ENCODE measurements around the gene ZMIZ1.

ZMIZ1 gene

DNA sequence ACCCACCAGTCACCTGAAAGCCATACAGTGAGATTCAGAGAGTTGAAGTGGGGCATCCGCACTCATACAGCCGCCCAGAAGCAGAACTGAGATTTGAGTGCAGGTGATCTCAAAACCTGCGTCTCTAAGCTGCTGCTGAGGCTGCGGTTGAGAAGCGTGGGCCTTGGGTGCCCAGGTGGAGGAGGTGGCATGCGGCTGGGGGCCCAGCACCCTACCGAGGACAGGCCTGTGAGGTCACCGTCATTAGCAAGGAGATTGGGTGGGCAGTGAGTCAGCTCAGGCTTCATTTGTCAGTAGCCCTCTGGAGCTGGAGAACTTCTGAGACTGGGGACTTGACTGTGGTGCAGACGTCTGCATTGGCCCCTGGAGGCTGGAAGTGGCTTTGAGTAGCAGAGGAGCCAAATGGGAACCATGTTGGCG lies 29.8 kb downstream of the ZMIZ1 start:
- no peak for DNase-seq

DNA sequence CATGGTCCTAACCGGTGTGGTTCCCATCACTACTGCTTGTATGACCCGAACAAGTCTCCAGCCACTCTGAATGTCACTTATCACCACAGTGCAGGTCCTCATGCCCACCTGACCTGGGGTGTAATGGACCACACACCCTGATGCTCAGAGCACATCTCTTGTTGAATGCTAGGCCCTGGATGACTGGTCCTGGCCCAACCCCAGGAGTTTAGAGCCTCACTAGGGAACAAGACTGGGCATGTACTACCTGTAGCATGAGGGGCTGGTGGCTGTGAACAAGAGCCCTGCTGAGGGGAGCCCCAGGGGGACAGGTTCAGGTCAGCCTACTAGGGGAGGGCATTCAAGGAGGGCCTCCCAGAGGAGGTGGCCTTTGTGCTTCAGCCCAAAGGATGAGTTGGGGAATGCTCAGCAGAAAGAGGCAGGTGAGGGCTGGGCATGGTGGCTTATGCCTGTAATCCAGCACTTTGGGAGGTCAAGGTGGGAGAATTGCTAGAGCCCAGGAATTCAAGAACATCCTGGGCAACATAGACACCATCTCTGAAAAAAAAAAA lies 31.2 kb downstream of the ZMIZ1 start:
- no peak for DNase-seq

DNA sequence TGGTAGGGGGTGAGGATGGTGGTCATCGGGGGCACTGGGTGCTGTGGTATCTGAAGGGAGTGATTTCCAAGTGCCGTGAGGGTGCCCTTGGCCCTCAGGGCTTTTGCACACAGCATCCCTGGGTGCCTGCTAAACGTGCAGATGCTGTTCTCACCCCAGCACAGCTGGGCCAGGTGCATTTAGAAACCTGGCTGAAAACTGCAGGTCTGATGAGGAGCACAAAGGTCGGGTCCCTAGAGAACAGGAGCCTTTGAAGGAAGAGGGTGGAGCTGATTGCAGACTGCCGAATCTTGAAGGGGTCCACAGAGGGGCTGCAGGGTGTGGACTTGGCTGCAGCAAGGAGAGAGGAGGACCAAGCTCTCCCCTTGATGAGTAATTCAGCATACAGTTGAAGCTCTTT lies 32.0 kb downstream of the ZMIZ1 start:
- DNase-seq = no peak

DNA sequence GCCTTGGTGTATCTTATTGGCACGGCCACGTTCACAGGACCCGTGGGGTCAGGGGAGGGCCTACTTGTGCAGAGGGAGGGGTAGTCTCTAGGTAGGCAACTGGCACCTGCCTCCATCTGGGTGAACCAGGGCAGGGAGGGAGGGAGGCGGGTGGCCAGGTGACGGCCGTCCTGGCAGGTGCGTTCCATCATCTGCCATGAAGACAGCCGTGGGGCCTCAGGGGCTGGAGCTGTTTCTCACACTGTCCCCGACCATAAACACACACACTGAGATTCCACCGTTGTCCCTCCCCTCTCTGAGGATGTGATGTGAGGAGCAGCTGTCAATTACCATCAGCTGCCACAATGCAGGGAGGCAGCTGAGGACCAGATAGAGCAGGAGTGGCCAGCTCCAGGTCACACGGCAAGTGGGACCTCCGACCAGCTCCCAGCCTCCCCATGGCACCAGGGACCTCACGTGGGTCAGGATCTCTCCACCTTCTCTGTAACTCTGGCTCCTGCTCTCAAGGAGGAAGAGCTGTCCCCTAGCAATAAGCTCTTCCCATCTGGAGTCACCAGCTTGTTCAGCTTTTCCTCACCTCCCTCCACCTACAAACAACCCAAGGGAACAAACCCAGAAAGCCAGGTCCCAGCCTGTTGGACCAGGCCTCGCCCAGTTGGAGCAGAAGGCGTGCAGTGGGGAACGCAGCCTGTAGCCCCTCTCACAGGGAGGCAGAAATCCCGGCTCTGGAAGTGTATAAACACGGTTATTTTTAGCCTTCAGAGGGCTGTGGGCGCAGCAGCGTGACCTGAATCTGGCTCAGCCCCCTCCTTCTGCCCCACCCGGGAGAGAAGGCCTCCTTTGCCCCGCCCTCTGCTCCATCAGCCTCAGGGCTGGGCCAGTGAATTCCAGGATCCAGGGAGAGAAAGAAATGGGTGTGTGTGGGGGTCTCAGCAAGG lies 33.1 kb downstream of the ZMIZ1 start:
- peak; percentile 16 to 66 for DNase-seq

DNA sequence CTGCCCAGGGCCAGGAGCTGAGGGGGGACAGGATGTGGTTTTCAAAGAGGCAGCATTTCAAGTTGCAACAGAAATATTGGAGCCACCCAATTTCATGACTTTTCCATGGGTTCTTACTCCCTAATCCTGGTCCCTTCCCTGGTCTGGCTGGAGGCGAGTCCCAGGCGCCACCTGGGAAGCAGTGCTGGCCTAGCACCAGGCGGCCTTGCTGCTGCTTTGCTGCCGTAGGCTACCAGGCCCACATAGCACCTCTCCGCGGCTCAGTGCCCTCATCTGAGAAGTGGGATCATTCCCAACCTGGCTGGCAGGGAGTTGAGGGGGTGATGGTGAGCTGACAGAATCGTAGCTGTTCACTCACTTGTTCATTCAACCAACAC lies 33.7 kb downstream of the ZMIZ1 start:
- DNase-seq = no peak

DNA sequence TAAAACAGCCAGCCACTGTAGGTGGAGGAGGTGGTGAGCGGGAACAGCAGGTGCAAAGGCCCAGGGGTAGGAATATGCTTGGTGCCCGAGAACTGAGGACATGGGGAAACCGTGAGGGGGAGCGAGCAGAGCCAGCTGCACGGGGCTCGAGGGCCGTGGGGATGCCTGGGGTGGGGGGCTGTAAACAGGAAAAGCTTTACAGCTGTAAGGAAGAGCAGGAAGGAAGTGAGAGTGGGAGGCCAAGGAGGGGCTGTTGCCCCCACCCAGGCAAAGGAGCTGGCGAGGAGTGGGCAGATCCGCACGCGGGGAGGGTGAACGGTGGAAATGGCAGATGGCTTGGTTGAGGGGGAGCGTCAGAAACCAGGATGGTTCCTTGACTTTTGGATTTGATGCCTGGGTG lies 34.4 kb downstream of the ZMIZ1 start:
- DNase-seq = no peak

DNA sequence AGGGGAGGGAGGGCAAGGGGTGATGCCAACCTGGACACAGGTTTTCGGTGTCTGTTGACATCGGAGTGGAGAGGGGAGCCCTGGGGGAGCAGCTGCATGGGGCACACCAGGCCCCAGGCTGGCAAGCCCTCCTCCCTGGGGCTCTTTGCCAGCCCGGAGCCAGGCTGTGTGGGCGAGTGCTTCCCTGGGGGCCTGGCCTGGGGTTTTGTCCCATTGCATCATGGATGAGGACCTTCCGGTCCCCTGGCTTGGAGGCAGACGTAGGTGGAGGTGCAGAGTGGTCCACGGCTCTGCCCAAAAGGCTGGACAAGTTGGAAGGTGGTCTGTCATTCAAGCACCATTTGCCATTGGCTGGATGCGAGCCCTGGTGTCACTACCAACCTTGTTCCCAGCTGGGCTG lies 34.8 kb downstream of the ZMIZ1 start:
- peak in 1 of 2 donors; percentile 33 for DNase-seq

DNA sequence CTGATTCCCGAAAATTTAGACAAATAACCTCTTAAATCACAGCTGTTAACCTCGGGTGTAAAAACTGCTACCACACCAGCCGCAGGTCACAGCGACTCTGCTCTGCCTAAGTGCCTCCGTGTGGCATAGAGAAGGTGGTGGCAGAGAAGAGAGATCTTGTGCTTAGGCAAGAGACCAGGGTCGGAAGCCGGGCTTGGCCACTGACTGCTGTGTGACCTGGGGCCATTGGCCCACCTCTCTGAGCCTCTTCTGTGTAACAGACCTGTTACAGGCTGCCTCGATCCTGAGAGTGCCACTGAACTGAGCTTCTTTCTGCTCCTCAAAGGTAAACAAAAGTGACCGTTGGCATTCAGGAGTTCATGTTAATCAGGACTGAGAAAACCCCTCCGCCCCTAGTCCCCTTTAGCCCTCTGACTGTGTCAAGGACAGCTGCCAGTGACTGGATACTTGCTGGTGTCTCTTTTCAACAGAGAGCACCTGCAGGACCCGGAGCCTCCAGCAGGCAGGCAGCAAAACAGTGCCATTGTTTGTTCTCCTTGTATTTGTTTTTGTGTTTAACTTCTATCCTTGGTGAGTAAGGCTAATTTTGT lies 36.5 kb downstream of the ZMIZ1 start:
- no peak for DNase-seq

DNA sequence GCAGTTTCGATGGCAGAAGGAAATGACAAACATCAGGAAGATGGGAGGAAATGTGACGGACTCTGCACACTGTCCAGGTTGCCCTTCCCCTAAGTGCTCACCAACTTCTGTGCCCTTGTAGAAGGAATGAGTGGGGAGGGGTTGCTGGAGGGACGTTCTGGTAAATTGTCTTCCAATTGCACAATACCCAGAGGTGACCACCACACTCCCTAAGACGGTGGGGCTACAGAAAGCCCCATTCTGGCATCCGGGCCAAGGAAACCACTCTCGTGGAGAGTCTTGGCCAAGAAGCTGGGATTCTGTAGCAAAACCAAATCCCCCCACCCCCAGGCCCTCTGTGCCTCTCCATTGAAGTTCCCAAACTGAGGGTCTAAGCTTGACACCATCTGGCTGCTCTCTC lies 37.1 kb downstream of the ZMIZ1 start:
- no peak for DNase-seq

DNA sequence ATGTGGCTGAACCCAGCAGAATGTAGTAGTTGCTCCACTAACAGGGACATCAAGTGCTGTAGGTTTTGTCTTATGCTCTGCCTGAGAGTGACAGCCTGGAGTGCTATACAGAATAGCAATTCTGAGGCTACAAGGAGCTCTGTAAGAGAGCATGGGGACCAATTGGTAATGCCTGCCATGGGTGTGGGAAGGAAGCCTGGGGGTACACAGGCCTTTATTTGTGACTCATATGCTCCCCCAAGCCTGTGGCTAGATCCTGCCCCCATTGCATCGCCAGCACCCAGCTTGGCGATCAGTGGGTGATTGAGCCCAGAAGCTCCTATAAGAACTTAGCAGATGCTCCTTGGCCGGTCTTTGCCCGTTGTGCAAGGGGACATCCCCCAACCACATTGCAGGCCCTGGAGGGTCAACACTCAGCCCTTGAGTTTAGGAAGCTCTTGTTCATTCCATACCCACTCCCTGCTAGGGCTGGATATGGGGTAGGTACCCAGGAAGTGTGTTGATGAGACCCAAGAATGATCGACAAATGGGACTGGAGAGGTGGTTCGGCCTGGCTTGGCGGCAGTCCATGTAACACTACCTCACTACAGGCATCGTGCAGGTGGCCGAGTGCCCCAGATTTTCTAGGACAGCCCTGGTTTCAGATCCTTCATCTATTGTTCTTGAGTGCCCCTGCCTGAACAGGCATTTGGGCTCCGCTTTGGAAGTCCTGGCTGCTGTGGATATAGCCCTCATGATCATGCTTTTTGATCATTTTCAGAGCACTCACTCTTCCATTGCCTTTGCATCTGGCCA lies 37.7 kb downstream of the ZMIZ1 start:
- DNase-seq = no peak

DNA sequence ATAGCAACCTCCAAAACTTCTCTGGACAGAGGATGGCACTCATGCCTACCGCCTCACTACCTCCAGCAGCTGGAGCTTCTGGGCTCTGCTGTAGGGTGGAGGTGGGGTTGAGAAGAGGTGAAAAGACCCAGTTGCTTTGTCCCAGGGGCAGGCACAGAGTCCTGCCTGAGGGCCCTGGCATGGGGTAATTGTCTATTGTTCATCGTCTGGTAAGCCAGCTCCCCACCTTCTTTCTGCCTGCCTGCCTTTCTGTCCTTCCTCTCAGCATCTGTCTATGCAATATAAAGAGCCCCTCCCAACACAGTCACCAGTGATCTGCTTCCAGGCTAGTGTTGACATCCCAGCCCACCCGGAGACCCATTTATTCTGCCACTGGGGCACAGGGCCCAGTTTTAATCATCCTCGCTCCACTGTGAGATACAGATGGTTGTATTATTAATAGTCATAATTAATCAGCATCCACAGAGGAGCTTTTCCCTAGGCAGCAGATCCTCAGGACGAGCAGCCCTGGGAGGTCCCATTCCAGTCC lies 39.0 kb downstream of the ZMIZ1 start:
- DNase-seq = no peak

DNA sequence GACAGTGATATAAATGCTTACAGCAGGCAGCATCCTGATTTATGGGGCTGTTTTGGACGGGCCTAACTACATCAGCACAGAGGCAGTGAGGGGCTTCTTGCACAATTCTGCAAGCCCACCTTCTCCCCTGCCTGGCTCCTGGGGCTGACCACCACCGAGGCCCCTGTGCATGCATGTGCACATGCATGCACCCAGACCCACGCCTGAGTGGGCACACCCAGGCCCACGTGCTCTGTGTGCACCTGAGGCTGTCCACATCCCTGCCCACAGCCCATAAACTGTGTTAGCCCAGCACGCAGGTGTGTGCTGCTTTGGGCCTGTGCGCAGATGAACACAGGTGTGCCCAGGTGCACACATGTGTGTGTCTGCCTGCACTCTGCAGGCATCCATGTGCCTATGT lies 40.0 kb downstream of the ZMIZ1 start:
- DNase-seq = no peak

DNA sequence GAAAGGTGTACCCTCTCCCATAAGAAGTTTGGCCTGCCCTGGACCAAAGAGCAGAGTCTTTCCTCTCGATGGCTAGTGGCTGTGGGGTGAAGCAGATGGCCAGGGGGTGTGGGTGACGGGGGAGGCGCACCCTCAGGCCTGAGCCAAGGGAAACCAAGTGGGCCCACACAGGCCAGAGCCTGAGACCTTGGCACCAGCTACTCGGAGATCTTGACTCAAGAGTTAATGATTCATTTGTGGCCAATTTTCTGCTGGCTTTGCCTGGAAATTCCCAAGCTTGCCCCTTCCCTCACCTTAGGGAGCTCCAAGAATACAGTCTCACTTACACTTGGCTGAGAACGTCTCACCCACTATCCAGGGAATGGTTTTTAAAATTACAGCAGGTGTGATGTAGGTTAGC lies 42.7 kb downstream of the ZMIZ1 start:
- DNase-seq = no peak

DNA sequence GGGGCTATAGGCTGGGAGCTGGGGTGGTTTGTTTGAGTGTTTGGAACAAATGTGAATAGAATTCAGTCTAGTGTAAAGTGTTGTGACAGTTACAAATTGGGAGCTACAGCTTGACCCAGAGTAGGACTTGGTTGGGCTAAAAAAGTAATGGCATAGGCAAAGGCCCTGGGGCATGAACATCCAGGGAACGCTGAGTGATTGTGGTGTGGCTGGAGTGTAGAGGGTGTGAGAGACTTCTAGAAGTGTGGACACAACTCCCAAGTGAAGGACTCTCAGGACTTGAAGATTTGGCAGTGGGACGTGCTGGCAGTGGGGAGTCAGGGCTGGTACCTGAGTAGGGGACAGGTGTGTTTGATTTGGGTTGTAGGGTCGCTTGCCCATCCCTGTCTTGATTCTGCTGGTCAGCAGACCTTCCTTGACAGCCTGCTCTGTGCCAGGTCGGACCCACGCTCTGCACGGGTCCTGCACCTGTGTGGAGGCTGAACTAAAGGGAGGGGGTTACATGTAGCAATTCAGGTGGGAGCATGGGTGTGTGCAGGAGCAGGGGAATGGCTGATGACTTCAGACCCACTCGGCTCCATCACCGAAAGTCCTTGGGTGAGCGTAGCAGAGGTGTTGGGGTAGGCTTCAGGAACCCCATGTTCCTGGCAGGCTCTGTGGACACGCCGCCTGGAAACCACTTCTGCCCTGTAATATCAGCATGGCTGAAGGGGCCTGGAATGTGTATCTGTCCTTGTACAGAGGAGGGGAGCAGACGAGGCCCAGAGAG lies 43.3 kb downstream of the ZMIZ1 start:
- DNase-seq = no peak

DNA sequence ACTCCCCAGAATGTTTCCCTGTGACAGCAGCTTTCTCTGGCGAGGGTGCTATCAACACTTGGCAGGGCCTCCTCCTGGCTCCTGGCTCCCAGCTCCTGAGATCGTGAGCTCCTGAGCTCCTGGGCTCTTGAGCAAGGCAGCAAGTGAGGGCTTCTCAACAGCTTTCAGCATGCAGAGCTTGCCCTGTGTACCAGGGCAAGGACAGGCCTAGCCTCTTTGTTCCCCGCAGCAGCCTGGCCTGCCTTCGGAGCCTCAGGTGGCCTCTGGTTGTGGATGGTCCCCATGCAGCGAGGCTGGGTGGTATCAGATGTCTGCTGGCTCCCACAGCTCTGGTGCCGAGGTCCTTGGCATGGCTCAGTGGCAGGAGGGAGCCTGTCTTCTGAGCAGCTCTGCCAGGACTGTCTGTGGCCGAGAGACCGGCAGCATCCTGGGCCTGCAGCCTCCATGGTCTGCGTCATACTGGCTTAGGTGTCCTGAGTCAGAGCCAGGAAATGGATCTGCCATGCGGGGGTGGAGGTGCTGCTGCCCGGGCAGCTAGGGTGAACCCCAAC lies 44.2 kb downstream of the ZMIZ1 start:
- DNase-seq = no peak

DNA sequence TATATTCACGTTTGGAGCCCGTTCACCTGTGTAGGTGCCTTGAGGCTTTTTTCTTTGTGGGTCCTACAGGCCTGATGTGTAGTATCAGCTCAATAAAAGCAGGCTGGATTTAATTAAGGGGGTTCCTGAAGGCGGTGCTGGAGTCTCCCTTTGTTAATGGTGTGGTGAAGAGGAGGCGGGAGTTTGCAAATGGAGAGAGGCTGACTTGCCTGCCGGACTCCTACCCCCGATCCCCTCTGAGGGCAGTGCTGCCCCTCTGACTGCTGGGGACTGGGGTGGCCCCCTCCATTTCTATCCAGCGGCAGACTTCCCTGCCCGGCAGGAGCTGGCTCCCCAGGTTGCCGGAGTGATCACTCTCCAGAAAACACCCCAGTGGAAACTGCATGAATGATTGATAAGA lies 45.1 kb downstream of the ZMIZ1 start:
- no peak for DNase-seq

DNA sequence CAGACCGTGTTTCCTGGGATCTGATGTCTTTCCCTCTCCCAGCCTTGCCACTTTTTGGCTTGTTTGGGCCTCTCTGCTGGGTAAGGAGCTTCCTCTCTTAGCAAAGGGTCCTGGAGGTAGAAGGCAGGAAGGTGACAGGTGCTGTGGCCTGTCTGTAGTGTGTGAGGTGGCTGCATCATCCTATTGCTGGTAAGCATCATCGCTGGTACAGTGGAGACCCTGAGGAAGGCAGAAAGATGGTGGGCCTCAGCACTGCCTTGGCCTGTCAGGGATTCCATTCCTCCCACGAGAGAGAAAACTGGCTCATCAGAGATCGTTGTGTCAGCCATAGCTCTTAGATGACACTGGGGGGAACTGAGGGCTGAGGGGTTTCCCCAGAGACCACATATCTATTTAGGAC lies 46.5 kb downstream of the ZMIZ1 start:
- no peak for DNase-seq

DNA sequence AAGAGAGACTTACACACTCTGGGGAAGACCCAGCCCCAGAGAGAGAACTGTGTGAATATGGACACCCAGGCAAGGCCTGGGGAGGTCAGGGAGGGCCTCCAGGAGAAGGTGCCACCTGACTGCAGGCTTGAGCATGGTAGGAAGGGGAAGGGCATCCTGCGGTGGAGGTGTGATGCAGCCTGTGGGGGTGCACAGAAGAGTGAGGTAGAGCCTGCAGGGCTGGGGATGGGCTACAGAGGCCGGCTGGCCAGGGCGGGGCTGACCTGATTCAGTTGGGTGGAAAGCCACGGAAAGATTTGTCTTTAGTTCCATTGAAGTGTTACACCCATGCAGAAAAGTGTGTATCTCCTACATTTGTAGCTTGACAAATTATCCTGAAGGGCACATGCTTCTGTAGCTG lies 47.6 kb downstream of the ZMIZ1 start:
- no peak for DNase-seq

DNA sequence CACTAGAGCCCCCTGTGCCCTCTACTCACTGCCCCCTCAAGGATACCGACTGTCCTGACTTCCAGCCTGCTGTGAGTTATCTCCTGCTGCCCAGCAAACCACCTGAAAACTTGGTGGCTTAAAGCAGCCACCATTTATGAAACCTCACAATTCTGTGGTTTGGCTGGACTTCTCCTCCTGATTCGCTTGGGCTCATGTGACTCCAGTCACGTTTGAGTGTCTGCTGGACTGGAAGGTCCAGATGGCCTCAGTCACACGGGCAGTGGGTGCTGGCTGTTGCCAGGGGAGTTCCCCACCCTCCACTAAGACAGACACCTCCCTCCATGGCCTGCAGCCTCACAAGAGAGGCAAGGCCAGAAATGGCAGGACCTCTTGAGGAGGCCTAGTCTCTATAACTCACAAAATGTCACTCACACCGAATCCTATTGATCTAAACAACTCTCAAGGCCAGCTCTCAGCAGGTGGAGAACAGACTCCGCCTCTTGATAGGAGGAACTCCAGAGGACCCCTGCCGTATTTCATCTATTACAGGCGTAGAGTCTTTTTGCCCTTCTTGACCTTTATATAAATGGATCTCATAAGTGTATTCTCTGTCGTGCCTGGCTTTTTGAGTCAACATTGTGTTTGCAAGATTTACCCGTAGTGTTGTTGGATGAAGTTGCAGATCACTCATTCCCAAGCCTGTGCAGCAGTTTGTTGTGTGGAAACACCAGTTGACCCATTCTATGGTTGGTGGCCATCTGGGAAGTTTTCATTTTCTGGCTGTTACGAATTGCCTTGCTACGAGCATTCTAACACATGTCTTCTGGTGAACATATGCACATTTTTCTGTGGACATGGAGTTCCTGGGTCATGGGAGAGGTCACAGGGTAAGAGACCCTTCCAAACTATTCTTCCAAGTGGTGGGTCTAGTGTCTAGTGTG lies 48.3 kb downstream of the ZMIZ1 start:
- peak; percentile 76 to 87 for DNase-seq

All from inflammatory macrophage (primary cell).